Activated T-helper 17 cell treated with anti-CD3 and anti-CD28 coated beads, Interleukin-2, amount 50 U/mL, for 72 hours (primary cell): ENCODE measurements around the gene PRELID1. TPM values are rescaled to one million over a fixed set of nuclear protein-coding genes. Genes with fewer than 3 reads are reported as not detected.

Experiments
- ATAC-seq: fragments of 150-1000 bp; cut with Tn5 transposase; replicated peaks from 2 replicates; pipeline ENCODE4 v1.10.0; 2021; ENCODE audit warnings: mild to moderate bottlenecking, moderate library complexity
- H3K27ac Mint-ChIP-seq: one replicate; pipeline ENCODE4 v1.8.0; 2022; ENCODE audit warnings: mixed read lengths
- H3K27me3 Mint-ChIP-seq: one replicate; pipeline ENCODE4 v1.8.0; 2022; ENCODE audit warnings: mixed read lengths
- H3K36me3 Mint-ChIP-seq: one replicate; pipeline ENCODE4 v1.8.0; 2022; ENCODE audit warnings: low read depth, mild to moderate bottlenecking, mixed read lengths
- H3K4me1 Mint-ChIP-seq: one replicate; pipeline ENCODE4 v1.8.0; 2022; ENCODE audit warnings: mixed read lengths
- H3K4me3 Mint-ChIP-seq: one replicate; pipeline ENCODE4 v1.8.0; 2022; ENCODE audit warnings: mild to moderate bottlenecking, mixed read lengths
- H3K9me3 Mint-ChIP-seq: one replicate; pipeline ENCODE4 v1.8.0; 2022; ENCODE audit warnings: mixed read lengths
- total RNA-seq, 2 donors: library from RNA; stranded (reverse); gene quantifications; one replicate each; pipeline ENCODE4 v1.2.3, GENCODE V29; 2022

Gene PRELID1
- total RNA-seq, 2 donors from 2014 or later = 142 to 314 TPM

DNA sequence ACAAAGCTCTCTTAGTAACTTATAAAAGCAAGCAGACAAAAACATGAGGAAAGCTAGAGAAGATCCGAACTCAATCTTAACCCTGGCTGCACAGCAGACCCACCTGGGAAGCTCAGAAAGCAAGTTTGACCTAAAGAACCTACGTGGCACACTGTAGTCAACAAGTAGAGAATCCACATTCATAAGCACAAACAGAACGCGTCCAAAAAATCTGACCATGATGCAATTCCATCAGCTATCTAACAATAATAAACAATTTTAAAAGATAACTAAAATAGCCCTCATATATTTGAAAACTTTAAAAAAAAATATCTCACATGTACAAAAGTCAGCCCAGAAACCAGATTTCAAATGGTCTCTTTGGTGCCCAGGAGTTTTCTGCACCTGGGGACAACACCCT, 43.2 kb downstream of the PRELID1 start:
- H3K4me3 Mint-ChIP-seq = peak overlapping the region; percentile 45
- H3K9me3 Mint-ChIP-seq = no peaks in the 10 kb centered on the region
- no peaks in the 10 kb centered on the region for H3K27me3 Mint-ChIP-seq
- H3K36me3 Mint-ChIP-seq = peaks cover 83% of the 10 kb centered on the region
- H3K27ac Mint-ChIP-seq = peak overlapping the region; percentile 36
- no peak for ATAC-seq
- peaks cover 25% of the 10 kb centered on the region for H3K4me1 Mint-ChIP-seq

- Mint-ChIP-seq H3K36me3 (peaks cover 74% of the 10 kb centered on the region), H3K27ac (peak overlapping the region; percentile 36), H3K4me3 (peak overlapping the region; percentile 45), H3K4me1 (peaks cover 25% of the 10 kb centered on the region), H3K27me3 (no peaks in the 10 kb centered on the region), H3K9me3 (no peaks in the 10 kb centered on the region)
- ATAC-seq = no peak
These were observed 44.1 kb downstream of the PRELID1 start for GRCh38 chr5:177347699-177348098.

- H3K27ac Mint-ChIP-seq = peak overlapping the region; percentile 99
- no peaks in the 10 kb centered on the region for H3K27me3 Mint-ChIP-seq
- peaks cover 63% of the 10 kb centered on the region for H3K36me3 Mint-ChIP-seq
- peak overlapping the region; percentile 91 for H3K4me3 Mint-ChIP-seq
- H3K4me1 Mint-ChIP-seq = peaks cover 28% of the 10 kb centered on the region
- no peak for ATAC-seq
- no peaks in the 10 kb centered on the region for H3K9me3 Mint-ChIP-seq
These were observed 45.7 kb downstream of the PRELID1 start for GRCh38 chr5:177349362-177349647.

DNA sequence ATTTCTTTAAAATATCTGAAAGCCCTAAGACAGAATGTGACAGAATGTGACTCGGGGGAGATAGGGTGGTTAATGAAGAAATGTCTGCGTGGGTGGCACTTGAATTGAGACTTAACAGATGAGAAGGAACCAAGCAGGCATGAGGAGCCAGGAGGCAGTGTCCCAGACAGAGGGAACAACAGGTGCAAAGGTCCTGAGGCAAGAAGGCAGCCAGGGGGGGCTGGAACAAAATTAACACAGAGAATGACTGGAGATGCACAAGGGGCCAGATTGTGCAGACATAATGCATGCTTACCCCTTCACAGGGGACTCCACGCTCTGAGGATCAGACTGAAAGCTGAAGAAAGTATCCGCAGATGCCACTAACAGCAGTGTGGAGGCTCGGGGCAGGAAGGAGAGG, 46.2 kb downstream of the PRELID1 start:
- Mint-ChIP-seq H3K27me3 (no peaks in the 10 kb centered on the region), H3K9me3 (no peaks in the 10 kb centered on the region), H3K27ac (peak overlapping the region; percentile 99), H3K36me3 (peaks cover 58% of the 10 kb centered on the region), H3K4me1 (peaks cover 33% of the 10 kb centered on the region), H3K4me3 (peak overlapping the region; percentile 91)
- ATAC-seq = no peak

DNA sequence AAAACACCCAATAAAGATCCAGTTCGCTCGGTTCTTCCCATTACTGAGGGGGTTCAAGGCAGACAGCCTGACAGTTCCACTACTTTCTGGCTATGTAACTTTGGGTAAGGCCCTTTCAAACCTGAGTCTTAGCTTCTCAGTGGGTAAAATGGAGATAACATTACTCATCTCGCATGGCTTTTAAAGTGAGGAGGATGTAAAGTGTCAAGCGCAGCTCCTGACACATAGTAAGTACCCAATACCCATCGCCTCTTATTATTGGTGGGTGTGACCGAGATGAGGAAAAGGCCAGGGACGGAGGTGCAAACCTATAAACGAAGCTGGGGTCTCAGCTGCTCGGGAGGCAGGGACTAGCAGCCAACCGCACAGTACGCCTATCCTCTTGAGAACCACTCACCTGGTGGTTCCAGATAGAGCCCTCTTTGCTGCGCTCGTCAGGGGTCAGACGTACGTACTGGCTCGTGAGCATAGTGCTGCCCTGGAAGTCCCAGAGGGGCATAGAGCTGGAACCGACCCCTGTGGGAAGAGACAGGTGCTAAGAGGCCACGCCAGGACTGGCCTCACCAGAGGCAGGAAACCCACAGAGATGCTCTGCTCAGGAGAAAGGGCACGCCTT, 47.3 kb downstream of the PRELID1 start:
- Mint-ChIP-seq H3K4me1 (peaks cover 37% of the 10 kb centered on the region), H3K36me3 (peaks cover 48% of the 10 kb centered on the region), H3K27ac (peak overlapping the region; percentile 99), H3K9me3 (no peaks in the 10 kb centered on the region), H3K27me3 (no peaks in the 10 kb centered on the region), H3K4me3 (peak overlapping the region; percentile 91)
- ATAC-seq = peak; percentile 6

- H3K27ac Mint-ChIP-seq = peak within 1 kb of the TSS; percentile 99
- peak within 1 kb of the TSS; percentile 91 for H3K4me3 Mint-ChIP-seq
- peaks cover 40% of the 10 kb centered on the region for H3K36me3 Mint-ChIP-seq
- peak; percentile 98 for ATAC-seq
- peaks cover 40% of the 10 kb centered on the region for H3K4me1 Mint-ChIP-seq
- no peaks in the 10 kb centered on the region for H3K9me3 Mint-ChIP-seq
- no peaks in the 10 kb centered on the region for H3K27me3 Mint-ChIP-seq
These were observed 48.1 kb downstream of the PRELID1 start, which contains the start of gene LMAN2 for GRCh38 chr5:177351392-177352329. Gene LMAN2 (minus strand): TSS chr5:177351668. CDS start chr5:177351647, 21 bp downstream.

DNA sequence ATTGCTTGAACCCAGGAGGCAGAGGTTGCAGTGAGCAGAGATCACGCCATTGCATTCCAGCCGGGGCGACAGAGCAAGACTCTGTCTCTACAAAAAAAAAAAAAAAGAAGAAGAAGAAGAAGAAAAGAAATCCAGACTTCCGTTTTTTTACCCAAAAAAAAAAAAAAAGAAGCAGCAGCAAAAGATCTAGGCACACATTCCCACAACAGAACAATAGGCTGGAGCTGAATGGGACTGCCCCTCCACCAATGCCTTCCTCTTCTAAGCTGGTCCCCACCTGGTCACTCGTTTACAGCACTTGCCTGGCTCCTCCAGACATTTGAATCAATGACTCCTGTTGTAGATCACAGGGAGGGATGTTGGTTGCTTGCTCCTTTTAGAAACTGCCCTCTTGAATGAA, 49.5 kb downstream of the PRELID1 start:
- Mint-ChIP-seq H3K4me1 (peaks cover 47% of the 10 kb centered on the region), H3K9me3 (no peaks in the 10 kb centered on the region), H3K4me3 (peak overlapping the region; percentile 31), H3K36me3 (peaks cover 38% of the 10 kb centered on the region), H3K27me3 (no peaks in the 10 kb centered on the region), H3K27ac (no peak overlapping the region)
- no peak for ATAC-seq

DNA sequence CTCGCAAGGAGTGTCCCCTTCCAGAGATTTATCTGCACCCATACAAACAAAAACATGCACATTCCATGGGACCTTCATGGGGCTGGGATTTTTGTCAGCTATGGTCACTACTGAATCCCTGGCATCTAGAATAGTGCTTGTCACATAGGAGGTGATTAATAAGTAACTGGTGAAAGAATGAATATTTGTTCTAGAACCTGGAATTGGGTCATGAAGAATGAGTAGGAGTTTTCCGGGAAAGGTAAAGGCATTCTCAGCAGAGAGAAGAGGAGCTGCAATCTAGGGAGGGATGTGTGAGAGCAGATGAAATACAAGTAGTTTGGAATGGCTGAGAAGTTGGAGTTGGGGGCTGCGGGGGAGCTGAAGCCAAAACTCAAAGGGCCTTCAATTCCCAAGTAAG, 50.7 kb downstream of the PRELID1 start:
- Mint-ChIP-seq H3K4me3 (peak overlapping the region; percentile 35), H3K4me1 (peaks cover 47% of the 10 kb centered on the region), H3K36me3 (peaks cover 32% of the 10 kb centered on the region), H3K27me3 (no peaks in the 10 kb centered on the region), H3K9me3 (no peaks in the 10 kb centered on the region), H3K27ac (peak overlapping the region; percentile 65)
- ATAC-seq = no peak

DNA sequence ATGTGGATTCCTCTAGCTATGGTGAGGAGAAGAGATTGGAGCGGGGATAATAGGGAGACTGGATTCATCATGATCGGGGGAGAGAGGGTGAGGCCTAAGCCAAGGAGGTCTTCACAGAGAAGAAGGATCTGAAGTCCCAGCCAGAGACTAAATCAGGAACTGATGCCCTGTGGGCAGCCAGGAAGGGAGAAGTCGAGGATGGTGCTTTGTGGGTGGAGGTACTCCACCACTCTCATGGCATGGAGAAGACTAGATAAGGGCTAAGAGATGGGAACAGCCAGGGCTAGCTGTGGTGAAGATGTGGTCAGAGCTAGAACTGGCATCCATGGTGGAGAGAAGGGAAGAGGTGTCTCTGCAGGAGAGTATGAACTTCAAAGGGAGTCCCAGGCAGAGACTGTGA, 51.1 kb downstream of the PRELID1 start:
- peaks cover 32% of the 10 kb centered on the region for H3K36me3 Mint-ChIP-seq
- H3K9me3 Mint-ChIP-seq = no peaks in the 10 kb centered on the region
- peaks cover 46% of the 10 kb centered on the region for H3K4me1 Mint-ChIP-seq
- no peaks in the 10 kb centered on the region for H3K27me3 Mint-ChIP-seq
- peak overlapping the region; percentile 65 for H3K27ac Mint-ChIP-seq
- ATAC-seq = no peak
- H3K4me3 Mint-ChIP-seq = peak overlapping the region; percentile 35

DNA sequence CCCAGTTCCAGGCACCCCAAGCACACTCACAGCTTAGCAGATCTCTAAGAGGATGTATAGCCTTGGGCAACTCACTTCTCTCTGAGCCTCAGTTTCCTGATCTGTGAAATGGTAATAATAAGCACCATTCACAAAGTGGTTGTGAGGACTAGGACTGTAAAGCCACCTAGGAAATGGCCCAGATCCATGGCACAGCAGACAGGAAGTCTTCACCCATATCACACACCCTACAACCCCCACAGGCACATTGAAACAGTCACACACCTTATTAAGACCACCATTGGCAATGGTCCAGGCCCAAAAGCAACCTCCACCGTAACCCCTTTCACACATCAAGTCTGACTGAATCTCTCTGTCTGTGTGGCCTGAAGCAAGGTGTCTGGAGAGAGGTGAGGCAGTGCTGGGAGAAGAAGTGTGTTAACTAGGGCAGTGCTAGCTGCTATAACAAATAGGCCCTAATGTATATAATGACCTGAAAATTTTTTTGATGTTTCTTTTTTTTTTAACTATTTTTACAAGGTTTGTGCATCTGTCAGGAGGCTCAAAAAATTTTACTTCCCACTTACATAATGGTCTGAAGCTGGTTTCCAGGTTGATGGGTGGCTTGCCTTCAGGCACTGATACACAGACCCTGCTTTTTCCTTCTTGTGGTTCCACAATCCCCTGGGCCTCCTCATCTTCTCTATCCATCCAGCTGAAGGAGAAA, 51.7 kb downstream of the PRELID1 start:
- H3K27me3 Mint-ChIP-seq = no peaks in the 10 kb centered on the region
- peak overlapping the region; percentile 5 for H3K27ac Mint-ChIP-seq
- no peak for ATAC-seq
- H3K36me3 Mint-ChIP-seq = peaks cover 30% of the 10 kb centered on the region
- no peaks in the 10 kb centered on the region for H3K9me3 Mint-ChIP-seq
- H3K4me1 Mint-ChIP-seq = peaks cover 46% of the 10 kb centered on the region
- peak overlapping the region; percentile 80 for H3K4me3 Mint-ChIP-seq

DNA sequence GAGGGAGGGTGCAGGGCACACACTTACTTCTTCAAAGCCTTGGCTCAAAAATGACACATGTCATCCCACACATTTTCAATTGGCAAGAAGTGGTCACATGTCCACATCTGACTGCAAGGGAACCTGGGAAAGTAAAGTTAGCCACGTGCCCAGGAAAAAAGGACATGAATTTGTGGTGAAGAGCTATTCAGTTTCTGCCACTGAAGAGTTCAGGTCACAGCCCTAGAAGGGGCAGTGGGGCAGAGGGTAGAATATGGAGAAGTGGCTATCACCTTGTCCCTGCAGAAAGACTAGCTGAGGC, 52.2 kb downstream of the PRELID1 start:
- Mint-ChIP-seq H3K27ac (peak overlapping the region; percentile 5), H3K9me3 (no peaks in the 10 kb centered on the region), H3K4me1 (peaks cover 41% of the 10 kb centered on the region), H3K27me3 (no peaks in the 10 kb centered on the region), H3K4me3 (peak overlapping the region; percentile 80), H3K36me3 (peaks cover 26% of the 10 kb centered on the region)
- ATAC-seq = no peak

Other genes with a start within 250 kb of the PRELID1 start
- 1 to 10 TPM; 1.7 to 2.4 TPM for gene FGFR4, start 216.9 kb upstream of the PRELID1 start, total RNA-seq
- 10 to 100 TPM; 66.7 to 86.1 TPM for gene NSD1, start 170.0 kb upstream of the PRELID1 start, total RNA-seq
- gene RAB24, start 80 bp upstream of the PRELID1 start, total RNA-seq = 10 to 100 TPM; 21.5 to 28.7 TPM
- gene MXD3, start 8.1 kb downstream of the PRELID1 start, total RNA-seq = 10 to 100 TPM; 21.9 to 26.0 TPM
- 100 to 1,000 TPM in 1 of 2 donors, 10 to 100 TPM in 1; 94.3 to 122 TPM for gene LMAN2, start 47.9 kb downstream of the PRELID1 start, total RNA-seq
- gene RGS14, start 54.1 kb downstream of the PRELID1 start, total RNA-seq = 100 to 1,000 TPM in 1 of 2 donors, 10 to 100 TPM in 1; 45.5 to 102 TPM
- 1 to 10 TPM in 1 of 2 donors, under 1 TPM in 1; 0.56 to 1.1 TPM for gene SLC34A1, start 80.6 kb downstream of the PRELID1 start, total RNA-seq
- gene PFN3, start 96.9 kb downstream of the PRELID1 start, total RNA-seq = not detected
- 1 to 10 TPM; 3.7 to 4.6 TPM for gene F12, start 105.8 kb downstream of the PRELID1 start, total RNA-seq
- 100 to 1,000 TPM; 108 to 130 TPM for gene GRK6, start 122.9 kb downstream of the PRELID1 start, total RNA-seq
- 10 to 100 TPM in 1 of 2 donors, 1 to 10 TPM in 1; 8.2 to 13.6 TPM for gene PRR7, start 143.0 kb downstream of the PRELID1 start, total RNA-seq
- gene DBN1, start 169.8 kb downstream of the PRELID1 start, total RNA-seq = 1 to 10 TPM; 2.3 to 3.1 TPM
- gene PDLIM7, start 193.8 kb downstream of the PRELID1 start, total RNA-seq = 10 to 100 TPM; 34.9 to 38.8 TPM
- 10 to 100 TPM in 1 of 2 donors, 1 to 10 TPM in 1; 5.6 to 13.7 TPM for gene DOK3, start 206.0 kb downstream of the PRELID1 start, total RNA-seq
- gene DDX41, start 213.2 kb downstream of the PRELID1 start, total RNA-seq = 100 to 1,000 TPM; 116 to 149 TPM